ENCODE results near the gene SERPINB6.

GRCh38 chr6:2998998-2999617 lies 27.7 kb upstream of the SERPINB6 start:
- TF ChIP-seq EZH2phosphoT487 (IDR thresholded peaks at IDR 0.05; ENCODE audit: insufficient read depth, low read depth): no peak
- TF ChIP-seq EZH2 (IDR thresholded peaks at IDR 0.05; ENCODE audit: insufficient read depth, poor library complexity, severe bottlenecking): no peak

Data from GM23248 (cell line).